HUES6 (cell line): ENCODE measurements around the gene SS18L1.

ENCODE experiments used
- H3K27ac ChIP-seq: 2 replicates; pipeline ENCODE4 v1.7.0; 2013; ENCODE audit warnings: low read depth, mild to moderate bottlenecking, low read length, inconsistent platforms
- H3K27me3 ChIP-seq: 2 replicates; pipeline ENCODE4 v1.6.1; 2013; ENCODE audit warnings: low read length; ENCODE audit not compliant: control insufficient read depth, insufficient read depth
- H3K36me3 ChIP-seq: 2 replicates; pipeline ENCODE4 v1.6.1; 2013; ENCODE audit warnings: low read length; ENCODE audit not compliant: control insufficient read depth, insufficient read depth
- H3K4me1 ChIP-seq: 2 replicates; pipeline ENCODE4 v1.6.1; 2013; ENCODE audit warnings: low read length; ENCODE audit not compliant: control insufficient read depth, insufficient read depth
- H3K4me3 ChIP-seq: 2 replicates; pipeline ENCODE4 v1.5.1; 2013; ENCODE audit warnings: low read depth, low read length
- H3K9ac ChIP-seq: one replicate; pipeline ENCODE4 v1.6.1; 2013; ENCODE audit warnings: mild to moderate bottlenecking, low read length
- H3K9me3 ChIP-seq: 2 replicates; pipeline ENCODE4 v1.6.1; 2013; ENCODE audit warnings: low read depth, low read length; ENCODE audit not compliant: control insufficient read depth, insufficient read depth

SS18L1 gene

GRCh38 chr20:62201173-62202082 lies 57.9 kb downstream of the SS18L1 start:
- Histone ChIP-seq H3K4me1 (no peaks in the 10 kb centered on the region), H3K9ac (peak overlapping the region; percentile 24), H3K36me3 (peaks cover 53% of the 10 kb centered on the region), H3K9me3 (no peaks in the 10 kb centered on the region), H3K27ac (no peak overlapping the region), H3K4me3 (no peak overlapping the region), H3K27me3 (no peaks in the 10 kb centered on the region)

GRCh38 chr20:62202083-62202395 lies 58.5 kb downstream of the SS18L1 start:
- Histone ChIP-seq H3K36me3 (peaks cover 52% of the 10 kb centered on the region), H3K4me1 (no peaks in the 10 kb centered on the region), H3K9ac (no peak overlapping the region), H3K4me3 (no peak overlapping the region), H3K27ac (no peak overlapping the region), H3K9me3 (no peaks in the 10 kb centered on the region), H3K27me3 (no peaks in the 10 kb centered on the region)

- Histone ChIP-seq H3K4me3 (no peak overlapping the region), H3K9ac (no peak overlapping the region)
Observed at GRCh38 chr20:62202676-62203377, 59.3 kb downstream of the SS18L1 start.

GRCh38 chr20:62203378-62204030 lies 59.9 kb downstream of the SS18L1 start:
- Histone ChIP-seq H3K4me3 (no peak overlapping the region), H3K4me1 (no peaks in the 10 kb centered on the region), H3K27me3 (no peaks in the 10 kb centered on the region), H3K9ac (no peak overlapping the region), H3K36me3 (peaks cover 40% of the 10 kb centered on the region), H3K27ac (no peak overlapping the region), H3K9me3 (no peaks in the 10 kb centered on the region)

More at GRCh38 chr20:62202676-62203377, 59.3 kb downstream of the SS18L1 start:
- no peaks in the 10 kb centered on the region for H3K4me1 ChIP-seq
- no peaks in the 10 kb centered on the region for H3K9me3 ChIP-seq
- peaks cover 47% of the 10 kb centered on the region for H3K36me3 ChIP-seq
- no peaks in the 10 kb centered on the region for H3K27me3 ChIP-seq
- no peak overlapping the region for H3K27ac ChIP-seq

GRCh38 chr20:62205618-62206387 lies 62.2 kb downstream of the SS18L1 start:
- Histone ChIP-seq H3K27ac (no peak overlapping the region), H3K27me3 (no peaks in the 10 kb centered on the region; the same call in 1 of the 2 replicates), H3K36me3 (peaks cover 21% of the 10 kb centered on the region), H3K9me3 (no peaks in the 10 kb centered on the region), H3K9ac (no peak overlapping the region), H3K4me3 (no peak overlapping the region), H3K4me1 (no peaks in the 10 kb centered on the region; the same call in 1 of the 2 replicates)

GRCh38 chr20:62206388-62206775 lies 62.8 kb downstream of the SS18L1 start:
- Histone ChIP-seq H3K27ac (no peak overlapping the region), H3K36me3 (peaks cover 16% of the 10 kb centered on the region), H3K9me3 (no peaks in the 10 kb centered on the region), H3K4me3 (no peak overlapping the region), H3K27me3 (no peaks in the 10 kb centered on the region; the same call in 1 of the 2 replicates), H3K4me1 (no peaks in the 10 kb centered on the region; the same call in 1 of the 2 replicates), H3K9ac (no peak overlapping the region)

GRCh38 chr20:62208061-62208794 lies 64.7 kb downstream of the SS18L1 start:
- Histone ChIP-seq H3K36me3 (peaks cover 1% of the 10 kb centered on the region; the same call in 1 of the 2 replicates), H3K9me3 (no peaks in the 10 kb centered on the region), H3K27me3 (peaks cover 3% of the 10 kb centered on the region; the same call in 1 of the 2 replicates), H3K4me3 (no peak overlapping the region), H3K27ac (no peak overlapping the region), H3K9ac (no peak overlapping the region), H3K4me1 (no peaks in the 10 kb centered on the region; the same call in 1 of the 2 replicates)

- Histone ChIP-seq H3K9me3 (no peaks in the 10 kb centered on the region), H3K4me1 (no peaks in the 10 kb centered on the region; the same call in 1 of the 2 replicates), H3K27me3 (peaks cover 8% of the 10 kb centered on the region), H3K4me3 (no peak overlapping the region), H3K9ac (no peak overlapping the region), H3K36me3 (no peaks in the 10 kb centered on the region), H3K27ac (no peak overlapping the region)
Observed at GRCh38 chr20:62208795-62209755, 65.5 kb downstream of the SS18L1 start.

- H3K4me3 ChIP-seq: no peak overlapping the region
- H3K27me3 ChIP-seq: peaks cover 17% of the 10 kb centered on the region
- H3K4me1 ChIP-seq: no peaks in the 10 kb centered on the region; the same call in 1 of the 2 replicates
- no peak overlapping the region for H3K27ac ChIP-seq
- H3K36me3 ChIP-seq: no peaks in the 10 kb centered on the region
- H3K9ac ChIP-seq: no peak overlapping the region
- no peaks in the 10 kb centered on the region for H3K9me3 ChIP-seq
Observed at GRCh38 chr20:62209850-62210495, 66.4 kb downstream of the SS18L1 start.
